GM19043 (cell line): ENCODE measurements around the gene CDC7.
"Not testable (repeated sequence)": the region's sequence is repeated elsewhere in the genome, so short reads cannot be mapped to it uniquely, and the experiment has no call there.

Experiments
- ATAC-seq: cut with Tn5 transposase; IDR thresholded peaks from one replicate; pipeline ENCODE4 v1.9.1; 2021; ENCODE audit warnings: low read depth; ENCODE audit not compliant: unreplicated experiment

CDC7 gene

DNA sequence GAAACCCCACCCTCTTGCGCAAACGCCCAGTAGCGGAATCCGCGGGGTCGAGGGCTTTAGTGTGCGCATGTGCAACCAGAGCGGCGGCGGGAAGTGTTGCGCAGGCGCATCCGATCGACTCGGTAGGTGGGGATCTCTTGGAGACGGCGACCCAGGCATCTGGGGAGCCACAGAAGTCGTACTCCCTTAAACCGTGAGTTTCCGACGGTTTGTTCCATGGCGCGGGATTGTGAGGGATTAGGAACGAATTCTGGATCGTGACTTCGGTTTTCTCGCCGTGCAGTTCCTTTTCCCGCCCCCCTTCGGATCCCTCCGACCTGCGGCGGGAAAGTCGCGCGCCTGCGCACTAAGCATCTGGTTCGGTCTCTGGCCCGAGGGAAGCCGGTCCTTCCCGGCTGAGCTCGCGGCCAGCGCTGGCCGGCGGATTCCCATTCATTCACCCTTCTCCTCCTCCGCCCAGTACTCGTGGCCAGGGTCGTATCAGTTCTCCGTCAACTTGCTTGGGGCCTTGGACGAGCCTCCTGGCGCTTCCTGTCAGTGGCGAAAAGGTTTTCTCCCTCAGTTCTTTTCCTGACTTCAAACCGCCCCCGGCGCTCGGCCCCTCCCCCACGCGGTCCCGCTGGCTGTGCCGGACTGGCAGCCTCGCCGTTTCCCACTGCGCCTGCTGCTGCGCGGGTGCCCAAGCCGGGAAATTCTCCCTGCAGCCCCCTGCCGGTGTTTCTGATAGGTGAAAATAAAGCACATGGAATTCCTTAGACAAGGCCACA is at the start of gene CDC7:
TSS of gene CDC7 (plus strand) at position 96 of the 767 bp plus-strand sequence. CDS start 866 bp downstream, outside the sequence.
- peak; percentile 68 for ATAC-seq

DNA sequence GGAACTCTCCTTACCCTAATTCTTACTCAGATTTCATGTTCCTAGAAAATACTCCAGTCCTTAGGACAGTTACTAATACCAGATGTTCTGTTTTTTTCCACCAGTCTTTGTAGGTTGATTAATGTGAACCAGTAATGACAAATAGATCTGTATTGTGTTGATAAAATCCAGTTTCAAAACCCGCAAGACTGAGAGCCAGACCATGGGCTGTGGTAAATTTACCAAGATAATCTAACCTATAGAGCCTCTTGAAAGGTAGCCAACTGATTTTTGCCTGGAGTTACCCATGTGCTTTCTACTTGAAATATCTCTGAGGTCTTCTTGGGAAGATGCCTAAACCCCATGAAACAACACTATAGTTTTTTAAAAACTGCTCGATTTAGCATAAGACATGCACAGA is 46.5 kb upstream of the CDC7 start:
- no peak for ATAC-seq

DNA sequence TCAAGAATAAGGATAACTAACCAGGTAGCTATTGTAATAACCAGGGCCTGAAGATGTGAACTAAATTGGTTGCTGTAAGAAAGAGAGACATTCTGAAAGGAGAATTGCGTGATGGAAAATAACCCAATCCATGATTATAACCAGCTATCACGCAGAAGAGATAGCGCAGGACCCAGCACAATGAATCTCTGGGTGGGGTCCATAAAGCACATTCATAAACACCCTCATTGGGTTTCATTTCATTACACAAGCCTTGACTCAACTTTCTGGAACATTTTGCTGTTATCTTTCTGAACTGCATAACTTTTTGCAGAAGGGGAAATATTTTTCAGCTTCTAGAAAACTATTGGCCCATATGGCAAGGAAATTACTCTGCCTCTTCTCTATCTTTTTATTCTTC is 45.3 kb upstream of the CDC7 start:
- ATAC-seq: no peak

DNA sequence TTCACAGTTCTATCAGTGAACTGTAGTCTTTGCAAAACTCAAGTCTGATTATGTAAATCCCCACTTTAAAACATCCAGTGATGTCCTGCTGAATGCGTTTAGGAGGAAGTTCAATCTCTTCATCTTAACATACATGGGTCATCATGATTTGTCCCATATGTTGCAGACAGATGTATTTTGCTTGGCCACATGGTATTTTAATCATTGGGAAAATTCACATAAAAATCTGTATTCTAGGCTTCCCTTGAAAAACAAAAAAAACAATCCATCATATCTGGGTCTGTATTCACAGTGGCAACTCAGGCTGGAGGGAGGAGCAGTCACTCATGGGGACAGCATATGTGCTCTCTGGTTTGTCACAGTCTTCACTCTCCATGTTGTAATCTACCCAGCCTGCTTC is 44.8 kb upstream of the CDC7 start:
- no peak for ATAC-seq

DNA sequence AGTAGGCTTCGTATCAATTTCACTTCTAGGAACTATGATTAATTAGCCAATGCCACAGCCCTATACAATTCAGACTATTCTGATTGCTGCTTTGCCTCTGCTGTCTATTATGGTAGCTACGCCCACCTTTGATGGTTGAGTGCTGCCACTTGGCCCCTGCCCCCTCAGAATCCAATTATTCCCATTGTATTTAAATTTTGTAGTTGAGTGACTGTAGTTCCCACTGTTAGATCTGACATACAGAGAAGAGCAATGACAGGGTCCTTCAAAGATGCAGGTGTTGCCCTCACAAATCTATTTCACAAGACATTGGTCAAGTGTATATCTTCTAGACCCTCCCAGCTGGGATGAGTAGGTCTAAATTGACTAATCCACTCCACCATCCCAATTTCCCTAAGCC is 35.3 kb upstream of the CDC7 start:
- ATAC-seq: not testable (repeated sequence)

DNA sequence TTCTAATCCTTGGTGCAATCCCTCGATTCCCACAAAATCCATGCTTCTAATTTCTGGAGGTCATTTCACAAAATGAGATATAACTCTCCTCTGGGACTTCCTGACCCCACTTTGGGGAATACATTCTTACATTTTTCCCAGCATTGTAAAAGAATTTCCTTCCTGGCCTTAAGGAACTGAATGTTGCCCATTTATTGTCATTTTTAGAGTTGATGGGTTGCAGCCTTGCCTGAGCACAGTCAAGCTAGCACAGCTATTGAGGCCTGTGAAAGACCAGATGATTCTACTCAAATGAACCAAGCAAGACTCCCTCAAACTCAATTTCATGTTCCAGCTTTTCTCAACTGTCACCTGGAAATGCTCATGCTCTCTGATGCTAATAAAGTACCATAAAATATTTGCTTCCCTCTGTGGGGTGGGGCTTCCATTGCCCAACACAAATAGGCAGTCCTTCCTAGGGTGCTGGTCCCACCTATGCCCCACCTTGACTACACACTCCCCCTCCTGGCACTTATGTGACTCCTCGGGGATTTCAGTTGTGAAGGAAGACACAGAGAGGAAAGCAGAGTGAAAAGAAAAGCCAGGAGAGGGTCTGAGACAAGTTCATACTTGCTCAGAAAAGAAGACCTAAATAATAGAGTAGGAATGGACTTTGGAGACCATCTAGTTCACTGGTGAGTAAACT is 24.0 kb upstream of the CDC7 start:
- no peak for ATAC-seq

DNA sequence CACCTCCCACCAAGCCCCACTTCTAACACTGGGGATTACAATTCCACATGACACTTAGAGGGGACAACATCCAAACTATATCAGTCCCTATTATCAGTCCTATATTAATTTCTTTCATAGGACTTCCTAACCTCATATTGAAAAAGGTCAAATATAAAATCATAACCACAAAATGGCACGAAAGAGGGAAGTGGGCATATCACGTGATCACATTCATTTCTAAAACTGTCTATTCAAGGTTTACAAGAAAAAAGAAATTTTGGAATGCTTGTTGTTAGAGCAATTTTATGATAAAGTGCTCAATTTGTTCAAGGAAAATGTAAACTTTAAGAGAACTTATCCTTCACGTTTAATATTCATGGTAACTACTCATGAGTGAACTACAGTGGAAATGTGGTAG is 13.2 kb upstream of the CDC7 start:
- ATAC-seq: no peak

DNA sequence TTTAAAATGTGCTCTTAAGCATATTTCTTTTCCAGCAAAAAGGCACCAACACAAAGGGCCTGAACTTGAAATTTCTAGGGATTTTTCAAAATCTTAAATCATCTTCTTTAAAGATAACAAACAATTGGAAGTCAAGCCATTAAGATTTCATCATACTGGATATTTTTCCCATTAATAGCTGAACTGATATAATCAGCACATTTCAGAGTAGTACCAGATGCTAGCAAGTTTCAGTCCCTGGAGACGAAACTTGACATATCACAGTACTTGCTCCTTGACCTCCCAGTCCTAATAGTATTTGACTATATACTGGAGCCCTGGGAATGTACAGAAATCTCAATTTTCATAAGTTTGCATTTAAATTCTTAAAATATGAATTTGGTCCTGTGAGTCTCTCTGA is 10.2 kb upstream of the CDC7 start:
- no peak for ATAC-seq

DNA sequence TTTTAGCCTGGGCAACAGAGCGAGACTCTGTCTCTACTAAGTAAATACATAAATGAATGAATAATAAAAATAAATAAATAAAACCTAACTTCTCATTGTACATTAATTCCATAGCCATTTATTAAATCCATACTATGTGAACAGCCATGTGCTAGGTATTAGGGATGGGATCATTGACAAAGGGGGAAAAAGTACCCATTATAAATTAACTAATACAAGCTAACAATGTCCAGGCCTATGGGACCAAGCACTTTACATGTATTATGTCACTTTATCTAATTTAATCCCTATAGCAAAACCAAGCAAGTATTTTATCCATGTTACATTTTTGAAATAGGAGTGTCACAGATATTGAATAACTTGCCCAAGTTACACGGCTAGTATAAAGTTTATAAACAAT is 2.6 kb upstream of the CDC7 start:
- no peak for ATAC-seq

DNA sequence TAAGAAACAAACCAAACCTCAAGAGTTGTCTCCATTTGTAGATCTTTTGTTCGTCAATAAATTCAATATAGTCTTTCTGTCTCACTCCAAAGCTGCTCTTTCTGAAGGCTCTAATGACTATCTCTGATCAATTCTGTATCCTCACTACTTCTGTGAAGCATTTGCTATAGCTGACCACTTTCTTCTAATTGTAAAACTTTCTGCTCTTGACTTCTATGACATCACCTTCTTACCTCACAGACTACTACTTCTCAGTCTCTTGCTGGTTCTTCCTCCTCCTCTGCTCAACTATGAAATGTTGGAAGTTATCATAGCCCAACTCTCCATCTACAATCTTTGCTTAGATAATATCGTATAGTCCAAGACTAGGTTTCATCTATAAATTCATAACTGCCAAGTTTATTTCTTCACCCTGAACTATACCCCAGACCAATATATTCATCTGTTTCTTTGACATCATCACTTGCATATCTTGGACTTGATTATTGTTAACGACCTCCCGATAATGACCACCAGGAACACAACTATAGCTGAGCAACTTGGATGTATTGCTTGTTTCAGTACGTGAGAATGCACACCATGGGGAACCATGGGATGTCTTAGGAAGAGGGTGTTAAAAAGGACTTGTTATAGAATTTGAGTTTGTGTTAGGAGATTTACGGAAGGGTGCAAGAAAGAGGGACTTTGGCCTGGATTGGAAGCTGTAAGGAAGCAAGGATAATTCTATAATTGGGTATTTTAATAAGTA is 2.0 kb upstream of the CDC7 start:
- no peak for ATAC-seq

DNA sequence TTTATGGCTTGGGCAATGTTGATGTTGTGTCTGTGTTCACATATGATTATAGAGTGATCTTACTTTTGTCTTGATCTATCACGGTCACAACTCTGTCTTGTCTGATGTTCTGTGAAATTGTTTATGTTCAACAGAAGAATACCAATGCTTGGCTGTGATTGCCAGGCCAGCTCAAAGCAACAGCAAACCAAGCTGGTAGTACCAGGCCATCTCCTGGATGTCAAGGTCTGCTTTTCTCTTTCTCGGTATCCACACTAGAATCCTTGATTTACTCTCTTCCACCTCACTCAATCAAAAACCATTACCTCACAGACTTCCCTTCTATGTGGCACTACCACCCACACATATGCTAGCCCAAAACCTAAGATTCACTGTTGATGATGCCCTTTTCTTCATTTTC is 1.3 kb upstream of the CDC7 start:
- ATAC-seq: no peak

DNA sequence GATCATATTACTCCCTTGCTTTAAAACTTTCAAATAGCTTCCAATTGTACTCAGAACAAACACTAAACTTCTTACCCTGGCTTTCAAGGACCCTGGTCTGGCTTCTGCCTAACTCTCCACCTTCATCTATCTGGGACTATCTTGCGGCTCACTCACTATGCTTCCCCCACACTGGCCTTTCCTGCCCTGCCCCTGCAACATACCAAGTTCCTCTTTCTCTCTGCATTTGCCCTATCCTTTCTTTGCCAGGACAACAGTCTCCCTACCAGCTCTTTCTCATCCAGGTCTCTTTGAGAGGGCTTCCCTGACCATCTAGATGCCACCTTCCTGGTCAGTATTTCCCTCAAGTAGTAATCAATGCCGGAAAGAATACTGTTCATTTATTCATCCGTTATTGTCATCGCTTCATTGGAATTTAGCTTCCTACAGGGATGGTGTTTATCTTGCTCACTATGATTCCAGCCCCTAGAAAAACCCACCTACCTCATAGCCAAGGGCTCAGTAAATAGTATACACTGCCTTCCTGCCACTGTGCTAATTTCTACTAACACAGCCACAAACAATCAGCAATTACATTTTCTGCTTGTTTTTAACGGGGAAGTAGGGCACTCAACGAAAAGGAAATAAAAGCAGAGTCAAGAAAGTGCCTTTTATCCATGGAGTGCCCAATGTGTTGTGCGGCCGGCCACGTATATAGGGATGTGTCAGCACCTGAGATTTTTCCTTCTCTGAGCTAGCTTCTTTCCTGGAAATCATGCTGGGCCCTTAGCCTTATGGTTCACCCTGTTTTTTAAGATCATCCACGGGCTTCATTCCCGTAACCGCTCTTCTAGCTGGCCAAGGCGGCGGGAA is 521 bp upstream of the CDC7 start:
- peak; percentile 10 for ATAC-seq

DNA sequence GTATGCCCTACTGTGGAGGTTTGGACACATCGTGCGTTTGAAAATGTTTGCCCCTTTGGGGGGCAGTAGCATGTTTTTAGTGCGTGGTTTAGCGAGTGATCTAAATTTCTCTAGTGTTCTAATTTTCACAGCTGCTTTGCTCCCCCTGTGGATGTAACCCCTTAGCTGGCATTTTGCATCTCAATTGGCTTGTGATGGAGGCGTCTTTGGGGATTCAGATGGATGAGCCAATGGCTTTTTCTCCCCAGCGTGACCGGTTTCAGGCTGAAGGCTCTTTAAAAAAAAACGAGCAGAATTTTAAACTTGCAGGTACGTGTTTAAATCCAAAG is 836 bp downstream of the CDC7 start:
- ATAC-seq: peak; percentile 16

DNA sequence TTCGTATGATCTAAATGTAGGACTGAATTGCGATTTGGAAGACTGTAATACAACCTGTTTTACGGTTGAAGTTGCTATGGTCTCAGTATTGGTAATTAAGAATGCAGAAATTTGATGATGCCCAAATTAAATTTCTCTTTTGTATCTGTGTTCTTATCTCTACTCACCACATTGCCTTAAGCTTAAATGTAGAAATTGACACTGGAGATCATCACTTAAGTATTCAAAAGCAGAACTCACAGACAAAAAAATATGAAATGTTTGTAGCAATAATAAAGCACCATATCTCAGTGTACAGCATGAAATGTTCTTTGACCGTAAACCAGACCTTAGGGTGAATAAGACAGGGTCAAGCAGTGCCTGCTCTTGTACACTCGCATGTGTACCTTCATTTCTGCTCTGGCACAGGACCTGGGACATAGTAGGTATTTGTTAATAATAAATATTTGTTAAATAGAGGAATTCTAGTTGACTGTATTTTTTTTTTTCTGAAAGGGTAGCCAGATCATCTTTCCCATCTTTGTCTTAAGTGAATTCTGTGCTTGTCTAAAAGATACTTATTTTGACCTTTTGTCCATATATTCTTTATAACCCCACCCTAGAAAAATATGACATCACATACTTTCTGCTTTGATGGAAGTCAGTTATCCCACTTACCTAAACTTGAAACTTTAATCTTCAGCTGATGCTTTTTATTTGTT is 1.5 kb downstream of the CDC7 start:
- ATAC-seq: no peak

DNA sequence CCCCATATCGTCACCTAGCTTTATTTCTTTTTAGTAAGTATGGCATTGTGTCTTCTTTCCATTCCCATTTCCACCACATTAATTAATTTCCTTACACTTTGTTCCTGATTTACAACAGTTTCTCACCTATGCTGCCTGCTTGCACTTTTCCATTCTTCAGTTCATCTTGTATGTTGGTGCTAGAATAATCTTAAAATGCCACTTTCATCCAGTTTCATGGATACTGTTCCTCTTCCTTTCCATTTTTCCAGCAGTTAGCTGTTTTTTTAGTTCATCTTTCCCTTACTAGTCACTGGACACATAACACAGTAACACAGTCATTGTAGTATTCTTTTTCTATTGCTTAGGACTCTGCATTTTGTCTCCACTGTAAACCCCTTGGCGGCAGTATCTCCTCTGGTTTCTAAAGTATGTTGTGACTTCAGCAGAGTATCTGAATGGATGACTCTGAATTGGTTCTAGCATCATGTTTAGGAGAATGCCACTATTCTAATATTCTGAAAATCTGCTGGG is 2.1 kb downstream of the CDC7 start:
- no peak for ATAC-seq

DNA sequence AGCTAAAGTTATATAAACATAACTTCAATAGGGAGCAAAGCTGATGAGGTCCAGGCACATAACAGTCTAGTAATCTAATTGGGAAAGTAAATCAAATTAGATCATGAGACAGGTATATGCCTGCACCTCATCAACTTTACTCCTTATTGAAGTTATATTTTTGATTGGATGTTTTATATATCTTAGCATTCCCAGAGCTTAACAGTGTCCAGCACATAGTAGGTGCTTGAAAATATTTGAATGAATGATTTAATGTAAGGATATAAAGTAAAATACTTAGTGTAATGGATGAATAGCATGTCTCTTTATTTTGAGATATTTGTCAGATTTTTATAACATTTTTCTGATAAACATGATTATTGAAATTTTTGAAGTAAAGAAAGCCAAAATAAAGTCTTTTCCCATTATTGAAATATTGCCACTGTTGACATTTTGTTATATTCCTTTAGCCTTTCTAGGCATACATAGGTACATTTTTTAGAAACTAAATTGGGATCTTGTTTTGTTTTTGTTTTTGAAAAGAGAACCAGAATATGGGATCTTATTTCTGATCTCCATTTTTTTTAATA is 2.8 kb downstream of the CDC7 start:
- no peak for ATAC-seq

DNA sequence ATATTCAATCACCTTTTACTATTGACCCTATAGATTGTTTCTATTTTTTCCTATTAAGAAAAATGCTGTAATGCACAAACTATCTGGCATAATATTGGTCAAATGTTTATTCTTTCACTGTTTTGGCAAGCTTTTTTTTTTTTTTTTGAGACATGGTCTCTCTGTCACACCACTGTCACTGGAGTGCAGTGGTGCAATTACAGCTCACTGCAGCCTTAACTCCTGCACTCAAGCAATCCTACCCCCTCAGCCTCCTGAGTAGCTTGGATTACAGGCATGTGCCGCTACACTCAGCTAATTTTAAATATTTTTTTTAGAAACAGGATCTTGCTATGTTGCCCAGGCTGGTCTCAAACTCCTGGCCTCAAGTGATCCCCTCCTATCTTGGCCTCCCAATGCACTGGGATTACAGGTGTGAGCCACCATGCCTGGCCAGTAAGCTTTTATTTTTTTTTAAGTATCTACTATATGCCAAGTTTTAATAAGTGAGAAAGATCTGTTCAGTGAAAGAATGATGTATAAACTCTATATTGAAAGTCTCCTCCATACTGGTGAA is 3.4 kb downstream of the CDC7 start:
- ATAC-seq: no peak

DNA sequence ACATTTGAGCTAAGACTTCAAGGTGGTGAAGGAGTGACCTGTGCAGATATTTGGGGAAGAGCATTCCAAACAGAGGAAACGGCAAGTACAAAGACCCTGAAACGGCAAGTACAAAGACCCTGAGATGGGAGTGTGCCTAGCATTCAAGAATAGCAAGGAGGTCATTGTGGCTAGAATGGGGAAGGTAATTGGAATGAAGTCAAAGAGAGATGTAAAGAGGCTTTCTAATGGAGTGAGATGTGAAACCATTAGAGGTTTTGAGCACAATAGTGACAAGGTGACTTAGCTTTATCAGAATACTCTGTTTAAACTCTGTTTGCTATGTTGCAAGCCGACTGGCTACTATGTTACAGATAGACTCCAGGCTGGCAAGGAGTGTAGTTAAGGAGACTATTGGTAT is 4.4 kb downstream of the CDC7 start:
- no peak for ATAC-seq

DNA sequence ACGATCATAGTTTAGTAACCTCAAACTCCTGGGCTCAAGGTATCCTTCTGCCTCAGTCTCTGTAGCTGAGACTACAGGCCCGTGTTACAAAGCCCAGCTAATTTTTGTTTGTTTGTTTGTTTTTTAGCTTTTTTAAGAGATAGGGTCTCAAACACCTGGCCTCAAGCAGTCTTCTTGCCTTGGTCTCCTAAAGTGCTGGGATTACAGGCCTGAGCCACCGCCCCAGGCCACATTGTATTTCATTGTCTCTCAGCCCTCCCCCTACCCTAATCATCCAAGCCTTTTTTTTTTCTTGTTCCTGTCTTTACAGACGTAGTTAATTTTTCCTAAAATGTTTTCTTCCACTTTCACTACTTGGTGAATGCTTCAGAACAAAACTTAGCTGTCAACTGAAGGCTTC is 5.4 kb downstream of the CDC7 start:
- no peak for ATAC-seq
